ENCODE data around the gene FADS2. TPM values are rescaled to one million over a fixed set of nuclear protein-coding genes. Genes with fewer than 3 reads are reported as not detected.

FADS2 gene
- total RNA-seq, 6 experiments from 2014 or later, result 56.0 to 105 (median 81.1) TPM

DNA sequence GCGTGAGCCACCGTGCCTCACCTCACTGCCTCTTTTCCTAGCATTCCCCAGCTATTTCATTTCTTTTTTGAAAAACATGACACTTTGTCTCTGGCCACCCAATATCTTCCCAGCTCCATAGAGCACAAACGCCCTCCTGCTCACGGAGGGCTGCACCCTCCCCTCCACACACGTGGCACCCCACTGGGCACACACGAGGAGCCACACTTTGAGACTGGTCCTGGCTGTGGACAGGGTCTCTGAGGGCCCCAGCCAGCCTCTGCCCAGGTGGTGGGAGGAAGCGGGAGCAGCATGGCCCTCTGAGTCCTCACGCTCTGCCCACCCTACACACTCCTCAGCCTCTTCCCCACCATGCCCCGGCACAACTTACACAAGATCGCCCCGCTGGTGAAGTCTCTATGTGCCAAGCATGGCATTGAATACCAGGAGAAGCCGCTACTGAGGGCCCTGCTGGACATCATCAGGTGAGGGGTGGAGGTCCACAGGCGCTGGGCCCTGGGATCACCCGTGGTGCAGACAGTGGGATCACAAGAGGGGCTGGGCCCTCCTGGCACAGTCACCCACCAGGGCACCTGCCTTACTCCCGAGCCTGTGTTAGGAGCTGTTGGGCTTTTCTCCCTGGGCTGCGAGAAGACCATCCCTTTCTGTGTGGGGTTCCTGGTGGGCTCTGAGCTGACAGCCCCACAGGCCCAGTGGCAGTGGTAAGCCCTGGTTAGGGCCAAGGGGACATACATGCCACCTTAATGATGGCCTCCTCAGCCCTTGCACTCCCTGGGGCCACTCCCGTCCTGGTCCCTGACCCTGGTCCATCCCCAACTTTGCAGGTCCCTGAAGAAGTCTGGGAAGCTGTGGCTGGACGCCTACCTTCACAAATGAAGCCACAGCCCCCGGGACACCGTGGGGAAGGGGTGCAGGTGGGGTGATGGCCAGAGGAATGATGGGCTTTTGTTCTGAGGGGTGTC is 37.0 kb downstream of the FADS2 start:
- Mint-ChIP-seq H3K27me3 (ENCODE audit: insufficient read depth) (peaks cover 7% of the 10 kb centered on the region), H3K36me3 (ENCODE audit: low read depth) (no peaks in the 10 kb centered on the region), H3K4me1 (ENCODE audit: low read depth) (no peaks in the 10 kb centered on the region), H3K27ac (no peak overlapping the region; the same call in 1 of the 2 replicates), H3K4me3 (no peak overlapping the region), H3K9me3 (no peaks in the 10 kb centered on the region)
- no peak for TF ChIP-seq CTCF (IDR thresholded peaks at IDR 0.05)
- no peak for DNase-seq

DNA sequence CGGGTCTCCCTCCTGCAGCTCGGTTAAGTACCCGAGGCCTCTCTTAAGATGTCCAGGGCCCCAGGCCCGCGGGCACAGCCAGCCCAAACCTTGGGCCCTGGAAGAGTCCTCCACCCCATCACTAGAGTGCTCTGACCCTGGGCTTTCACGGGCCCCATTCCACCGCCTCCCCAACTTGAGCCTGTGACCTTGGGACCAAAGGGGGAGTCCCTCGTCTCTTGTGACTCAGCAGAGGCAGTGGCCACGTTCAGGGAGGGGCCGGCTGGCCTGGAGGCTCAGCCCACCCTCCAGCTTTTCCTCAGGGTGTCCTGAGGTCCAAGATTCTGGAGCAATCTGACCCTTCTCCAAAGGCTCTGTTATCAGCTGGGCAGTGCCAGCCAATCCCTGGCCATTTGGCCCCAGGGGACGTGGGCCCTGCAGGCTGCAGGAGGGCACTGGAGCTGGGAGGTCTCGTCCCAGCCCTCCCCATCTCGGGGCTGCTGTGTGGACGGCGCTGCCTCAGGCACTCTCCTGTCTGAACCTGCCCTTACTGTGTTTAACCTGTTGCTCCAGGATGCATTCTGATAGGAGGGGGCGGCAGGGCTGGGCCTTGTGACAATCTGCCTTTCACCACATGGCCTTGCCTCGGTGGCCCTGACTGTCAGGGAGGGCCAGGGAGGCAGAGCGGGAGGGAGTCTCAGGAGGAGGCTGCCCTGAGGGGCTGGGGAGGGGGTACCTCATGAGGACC is 38.3 kb downstream of the FADS2 start:
- no peak for DNase-seq
- no peaks in the 10 kb centered on the region for H3K9me3 Mint-ChIP-seq
- peaks cover 11% of the 10 kb centered on the region for H3K4me1 Mint-ChIP-seq (ENCODE audit: low read depth)
- H3K27ac Mint-ChIP-seq, result no peak overlapping the region
- no peaks in the 10 kb centered on the region for H3K36me3 Mint-ChIP-seq (ENCODE audit: low read depth)
- H3K27me3 Mint-ChIP-seq (ENCODE audit: insufficient read depth), result peaks cover 7% of the 10 kb centered on the region
- H3K4me3 Mint-ChIP-seq, result no peak overlapping the region
- no peak for TF ChIP-seq CTCF (IDR thresholded peaks at IDR 0.05)

- TF ChIP-seq CTCF (IDR thresholded peaks at IDR 0.05), result no peak
- peaks cover 7% of the 10 kb centered on the region for H3K27me3 Mint-ChIP-seq (ENCODE audit: insufficient read depth)
- DNase-seq, result no peak
- peaks cover 13% of the 10 kb centered on the region for H3K4me1 Mint-ChIP-seq (ENCODE audit: low read depth)
- no peak overlapping the region for H3K4me3 Mint-ChIP-seq
- no peak overlapping the region for H3K27ac Mint-ChIP-seq
- no peaks in the 10 kb centered on the region for H3K36me3 Mint-ChIP-seq (ENCODE audit: low read depth)
- no peaks in the 10 kb centered on the region for H3K9me3 Mint-ChIP-seq
Observed at GRCh38 chr11:61866958-61867343, 38.9 kb downstream of the FADS2 start.

GRCh38 chr11:61868571-61869428 is 40.7 kb downstream of the FADS2 start:
- no peak for DNase-seq
- no peak overlapping the region for H3K27ac Mint-ChIP-seq
- no peaks in the 10 kb centered on the region for H3K36me3 Mint-ChIP-seq (ENCODE audit: low read depth)
- H3K9me3 Mint-ChIP-seq, result no peaks in the 10 kb centered on the region
- H3K4me3 Mint-ChIP-seq, result no peak overlapping the region
- H3K27me3 Mint-ChIP-seq (ENCODE audit: insufficient read depth), result peaks cover 6% of the 10 kb centered on the region
- peaks cover 13% of the 10 kb centered on the region for H3K4me1 Mint-ChIP-seq (ENCODE audit: low read depth)
- TF ChIP-seq CTCF (IDR thresholded peaks at IDR 0.05), result no peak

GRCh38 chr11:61869429-61869707 is 41.3 kb downstream of the FADS2 start:
- Mint-ChIP-seq H3K4me3 (no peak overlapping the region), H3K27ac (no peak overlapping the region), H3K36me3 (ENCODE audit: low read depth) (no peaks in the 10 kb centered on the region), H3K4me1 (ENCODE audit: low read depth) (peaks cover 16% of the 10 kb centered on the region), H3K27me3 (ENCODE audit: insufficient read depth) (peaks cover 8% of the 10 kb centered on the region), H3K9me3 (no peaks in the 10 kb centered on the region)
- no peak for TF ChIP-seq CTCF (IDR thresholded peaks at IDR 0.05)
- no peak for DNase-seq
